HL-60 (cell line): ENCODE results near the gene MAP3K13.

Experiments used
- CTCF ChIP-seq: IDR thresholded peaks from one replicate; pipeline ENCODE4 v1.5.1; 2011; ENCODE audit warnings: low read length, control low read depth, inconsistent platforms; ENCODE audit not compliant: insufficient read depth
- POLR2AphosphoS5 ChIP-seq: IDR thresholded peaks from 2 replicates; pipeline ENCODE4 v1.6.1; 2012; ENCODE audit warnings: low read depth
- REST ChIP-seq: IDR thresholded peaks from 2 replicates; pipeline ENCODE4 v1.6.1; 2012; ENCODE audit warnings: low read depth; ENCODE audit not compliant: insufficient replicate concordance

GRCh38 chr3:185409957-185410356, 47.0 kb downstream of the MAP3K13 start:
- TF ChIP-seq REST (no peak), CTCF (no peak), POLR2AphosphoS5 (no peak)
